ENCODE results near the gene DSCAM.
"Not testable (repeated sequence)": the region's sequence is repeated elsewhere in the genome, so short reads cannot be mapped to it uniquely, and the experiment has no call there.

DSCAM gene

GRCh38 chr21:40284409-40284808 is 562.5 kb downstream of the DSCAM start:
- H3K4me2 ChIP-seq: no peak overlapping the region
- no peak overlapping the region for H3K4me3 ChIP-seq
- no peak overlapping the region for H3K9ac ChIP-seq
- H3K27me3 ChIP-seq: no peaks in the 10 kb centered on the region
- H3K9me3 ChIP-seq (replicated peaks in 1 of 11): no peaks in the 10 kb centered on the region
- TF ChIP-seq Cebpa-rat (IDR thresholded peaks at IDR 0.05): no peak
- no peaks in the 10 kb centered on the region for H3K36me3 ChIP-seq
- H4K20me1 ChIP-seq: no peaks in the 10 kb centered on the region
- no peak overlapping the region for H3K27ac ChIP-seq
- peaks cover 0 to 6% (median 0%) of the 10 kb centered on the region in 10 experiments; a peak in 3 of 20 replicates for H3K4me1 ChIP-seq

- TF ChIP-seq Cebpa-rat (IDR thresholded peaks at IDR 0.05): no peak
- Histone ChIP-seq H3K27me3 (no peaks in the 10 kb centered on the region), H3K4me3 (no peak overlapping the region), H3K27ac (no peak overlapping the region), H3K4me2 (no peak overlapping the region), H4K20me1 (no peaks in the 10 kb centered on the region), H3K9ac (no peak overlapping the region), H3K4me1 (peaks cover 0 to 6% (median 0%) of the 10 kb centered on the region in 10 experiments; a peak in 3 of 20 replicates), H3K36me3 (no peaks in the 10 kb centered on the region), H3K9me3 (replicated peaks in 1 of 11) (no peaks in the 10 kb centered on the region)
Measured at GRCh38 chr21:40282912-40283886, 563.8 kb downstream of the DSCAM start.

- TF ChIP-seq Cebpa-rat (IDR thresholded peaks at IDR 0.05): no peak
- no peak overlapping the region for H3K9ac ChIP-seq
- no peak overlapping the region for H3K27ac ChIP-seq
- H3K4me1 ChIP-seq: no peaks in the 10 kb centered on the region
- H3K4me2 ChIP-seq: no peak overlapping the region
- H3K9me3 ChIP-seq (replicated peaks in 1 of 11): no peaks in the 10 kb centered on the region
- H3K4me3 ChIP-seq: no peak overlapping the region
- H3K36me3 ChIP-seq: no peaks in the 10 kb centered on the region
- H4K20me1 ChIP-seq: no peaks in the 10 kb centered on the region
- H3K27me3 ChIP-seq: no peaks in the 10 kb centered on the region
Measured at GRCh38 chr21:40278345-40278744, 568.6 kb downstream of the DSCAM start.

GRCh38 chr21:40276001-40276400 is 571.0 kb downstream of the DSCAM start:
- Histone ChIP-seq H3K4me3 (no peak overlapping the region), H3K9ac (no peak overlapping the region), H3K36me3 (no peaks in the 10 kb centered on the region), H4K20me1 (no peaks in the 10 kb centered on the region), H3K27ac (no peak overlapping the region), H3K4me2 (no peak overlapping the region), H3K9me3 (replicated peaks in 1 of 11) (no peaks in the 10 kb centered on the region), H3K27me3 (no peaks in the 10 kb centered on the region), H3K4me1 (no peaks in the 10 kb centered on the region)
- no peak for TF ChIP-seq Cebpa-rat (IDR thresholded peaks at IDR 0.05)

GRCh38 chr21:40272037-40272436 is 574.9 kb downstream of the DSCAM start:
- Histone ChIP-seq H3K9me3 (replicated peaks in 1 of 11) (no peaks in the 10 kb centered on the region), H3K4me3 (no peak overlapping the region), H3K4me2 (no peak overlapping the region), H4K20me1 (no peaks in the 10 kb centered on the region), H3K27ac (no peak overlapping the region), H3K9ac (no peak overlapping the region), H3K36me3 (no peaks in the 10 kb centered on the region), H3K27me3 (no peaks in the 10 kb centered on the region), H3K4me1 (no peaks in the 10 kb centered on the region)
- no peak for TF ChIP-seq Cebpa-rat (IDR thresholded peaks at IDR 0.05)

GRCh38 chr21:40271164-40271563 is 575.8 kb downstream of the DSCAM start:
- no peak overlapping the region for H3K27ac ChIP-seq
- no peak overlapping the region for H3K4me3 ChIP-seq
- no peak overlapping the region for H3K4me2 ChIP-seq
- no peaks in the 10 kb centered on the region for H4K20me1 ChIP-seq
- no peaks in the 10 kb centered on the region for H3K36me3 ChIP-seq
- no peak for TF ChIP-seq Cebpa-rat (IDR thresholded peaks at IDR 0.05)
- H3K27me3 ChIP-seq: no peaks in the 10 kb centered on the region
- H3K9me3 ChIP-seq (replicated peaks in 1 of 11): no peaks in the 10 kb centered on the region
- no peaks in the 10 kb centered on the region for H3K4me1 ChIP-seq
- no peak overlapping the region for H3K9ac ChIP-seq

- Histone ChIP-seq H4K20me1 (no peaks in the 10 kb centered on the region), H3K36me3 (no peaks in the 10 kb centered on the region), H3K4me2 (no peak overlapping the region), H3K4me1 (no peaks in the 10 kb centered on the region), H3K27ac (no peak overlapping the region), H3K9ac (no peak overlapping the region), H3K27me3 (no peaks in the 10 kb centered on the region), H3K4me3 (no peak overlapping the region), H3K9me3 (replicated peaks in 1 of 11) (no peaks in the 10 kb centered on the region)
- TF ChIP-seq Cebpa-rat (IDR thresholded peaks at IDR 0.05): no peak
Measured at GRCh38 chr21:40270047-40270446, 576.9 kb downstream of the DSCAM start.

GRCh38 chr21:40269239-40269638 is 577.7 kb downstream of the DSCAM start:
- Histone ChIP-seq H4K20me1 (no peaks in the 10 kb centered on the region), H3K9me3 (replicated peaks in 1 of 11) (no peaks in the 10 kb centered on the region), H3K36me3 (no peaks in the 10 kb centered on the region), H3K4me1 (no peaks in the 10 kb centered on the region), H3K27me3 (no peaks in the 10 kb centered on the region), H3K27ac (no peak overlapping the region), H3K4me3 (no peak overlapping the region), H3K9ac (no peak overlapping the region), H3K4me2 (no peak overlapping the region)
- no peak for TF ChIP-seq Cebpa-rat (IDR thresholded peaks at IDR 0.05)

- H3K9ac ChIP-seq; H3K36me3 ChIP-seq; H3K27me3 ChIP-seq; H3K4me1 ChIP-seq; H3K9me3 ChIP-seq (replicated peaks in 1 of 11); H3K27ac ChIP-seq; H4K20me1 ChIP-seq; H3K4me3 ChIP-seq; H3K4me2 ChIP-seq: not testable (repeated sequence)
Measured at GRCh38 chr21:40258456-40258855, 588.5 kb downstream of the DSCAM start.

GRCh38 chr21:40257342-40257741 is 589.6 kb downstream of the DSCAM start:
- H3K27me3 ChIP-seq: no peaks in the 10 kb centered on the region
- H3K4me2 ChIP-seq: no peak overlapping the region
- TF ChIP-seq Cebpa-rat (IDR thresholded peaks at IDR 0.05): no peak
- no peaks in the 10 kb centered on the region for H3K36me3 ChIP-seq
- peaks cover 0 to 7% (median 0%) of the 10 kb centered on the region in 11 experiments; a peak in 6 of 22 replicates for H3K9me3 ChIP-seq (replicated peaks in 1 of 11)
- H3K4me1 ChIP-seq: no peaks in the 10 kb centered on the region
- H3K9ac ChIP-seq: no peak overlapping the region
- no peaks in the 10 kb centered on the region for H4K20me1 ChIP-seq
- no peak overlapping the region for H3K27ac ChIP-seq
- H3K4me3 ChIP-seq: no peak overlapping the region

All from BLaER1 treated with 17β-estradiol and CSF1 and Interleukin-3, amounts not matched to agents 10 nM and 100 nM (cell line).